K562 (cell line): ENCODE data around the gene PGS1. TPM values are rescaled to one million over a fixed set of nuclear protein-coding genes. Genes with fewer than 3 reads are reported as not detected.

Source experiments
- ATAC-seq: fragments of 200-7000 bp; cut with Tn5 transposase; 3 replicates; pipeline ENCODE4 v1.9.1; 2020; ENCODE audit warnings: moderate library complexity
- BruUV-seq: library from RNA; stranded (reverse); fragments of 400-500 nt; replicated peaks from 2 replicates; lab custom pipeline; 2021; lab: Mats Ljungman, UMichigan
- CTCF ChIA-PET: fragments of 300-600 bp; formaldehyde crosslinking; extraction: SDS; loops from one replicate; lab custom pipeline; 2021; ENCODE audit warnings: low intra/inter-chr PET ratio; lab: Yijun Ruan, JAX
- POLR2A ChIA-PET: fragments of 300-600, 350-650 bp; sonication (Branson Sonifier 250); formaldehyde crosslinking; extraction: SDS; loops from one replicate; lab custom pipeline; 2021; ENCODE audit warnings: antibody characterized with exemption, inconsistent platforms; lab: Yijun Ruan, JAX
- DNase-seq, 4 experiments: peaks; one replicate each; pipeline versions ENCODE4 v3.0.0 to v3.0.0-alpha.2; 2011 to 2018; ENCODE audit warnings: low spot score in 3 of 4, mixed read lengths in 3 of 4; ENCODE audit errors: extremely low read depth in 1 of 4
- FAIRE-seq: peaks from 2 replicates; lab custom pipeline; 2011; peaks lifted over from hg19 to GRCh38; lab: Jason Lieb, UNC
- H2AFZ ChIP-seq: 2 replicates; pipeline ENCODE4 v1.6.0; 2011; ENCODE audit warnings: low read depth, low read length, control low read depth, inconsistent platforms
- H3K27ac ChIP-seq: fragments of 200-600 bp; 3 replicates; pipeline ENCODE4 v1.8.0; 2011; ENCODE audit warnings: low read depth, mild to moderate bottlenecking, control low read depth, inconsistent platforms, low read length, moderate library complexity, mixed read lengths; ENCODE audit errors: extremely low read depth
- H3K27me3 ChIP-seq, 2 experiments: fragments of 300-600 bp in 1 of 2; 2 replicates in 1 of 2; 3 replicates in 1 of 2; pipeline versions ENCODE4 v1.6.0 to v1.8.0; 2011; ENCODE audit warnings: inconsistent platforms in 2 of 2, low read length in 2 of 2, mild to moderate bottlenecking in 1 of 2, mixed read lengths in 1 of 2, moderate library complexity in 1 of 2; ENCODE audit not compliant: control insufficient read depth in 2 of 2, insufficient read depth in 2 of 2
- H3K36me3 ChIP-seq: fragments of 300-600 bp; 3 replicates; pipeline ENCODE4 v1.8.0; 2011; ENCODE audit warnings: mild to moderate bottlenecking, low read length, inconsistent platforms; ENCODE audit not compliant: control insufficient read depth, insufficient read depth
- H3K4me1 ChIP-seq, 2 experiments: fragments of 200-600 bp in 1 of 2; replicated peaks in 1 of 2; 2 replicates in 1 of 2; 3 replicates in 1 of 2; pipeline versions ENCODE4 v1.5.1 to v1.8.0; 2011; ENCODE audit warnings: inconsistent platforms in 2 of 2, low read length in 2 of 2, mild to moderate bottlenecking in 1 of 2, mixed read lengths in 1 of 2, moderate library complexity in 1 of 2; ENCODE audit not compliant: control insufficient read depth in 2 of 2, insufficient read depth in 2 of 2
- H3K4me2 ChIP-seq: 2 replicates; pipeline ENCODE4 v1.6.1; 2011; ENCODE audit warnings: low read length, control low read depth, inconsistent platforms, mixed read lengths; ENCODE audit not compliant: insufficient read depth
- H3K4me3 ChIP-seq: fragments of 200-600 bp; sonication (generic), shearing (Covaris generic); 2 replicates; pipeline ENCODE4 v1.5.1; 2016; ENCODE audit warnings: control low read depth, inconsistent platforms
- H3K79me2 ChIP-seq: fragments of 200-600 bp; 3 replicates; pipeline ENCODE4 v1.8.0; 2011; ENCODE audit warnings: low read length, inconsistent platforms; ENCODE audit not compliant: control insufficient read depth, insufficient read depth
- H3K9ac ChIP-seq, 2 experiments: 2 replicates each; pipeline versions ENCODE4 v1.6.0 to v1.6.1; 2011; ENCODE audit warnings: low read depth in 2 of 2, low read length in 2 of 2, control low read depth in 1 of 2, inconsistent platforms in 1 of 2, mild to moderate bottlenecking in 1 of 2, mixed read lengths in 1 of 2; ENCODE audit not compliant: insufficient read depth in 1 of 2
- H3K9me1 ChIP-seq: one replicate; pipeline ENCODE4 v1.6.0; 2011; ENCODE audit warnings: inconsistent platforms, mild to moderate bottlenecking, low read length, moderate library complexity; ENCODE audit not compliant: control insufficient read depth, insufficient read depth
- H3K9me3 ChIP-seq: replicated peaks from 2 replicates; pipeline ENCODE4 v1.5.1; 2011; ENCODE audit warnings: low read depth, low read length, inconsistent platforms; ENCODE audit not compliant: control insufficient read depth, insufficient read depth
- H4K20me1 ChIP-seq: replicated peaks from 2 replicates; pipeline ENCODE4 v1.6.1; 2011; ENCODE audit warnings: low read length, inconsistent platforms, mixed read lengths; ENCODE audit not compliant: control insufficient read depth, insufficient read depth
- ARID1B ChIP-seq: fragments of 450-650 bp; IDR thresholded peaks from 2 replicates; pipeline ENCODE4 v1.6.1; 2016; ENCODE audit warnings: antibody characterized with exemption, mild to moderate bottlenecking, inconsistent platforms
- ATF7 ChIP-seq: fragments of 450-650 bp; IDR thresholded peaks from 2 replicates; pipeline ENCODE4 v1.7.1; 2014; ENCODE audit warnings: mild to moderate bottlenecking, moderate library complexity
- EP300 ChIP-seq: IDR thresholded peaks from 2 replicates; pipeline ENCODE4 v1.6.1; 2012; ENCODE audit warnings: low read length, improper control_type of control experiment
- FOXA3 ChIP-seq, 2 experiments: fragments of 450-650 bp in 1 of 2; sonication (generic) in 1 of 2; formaldehyde crosslinking; IDR thresholded peaks in 1 of 2; conservative IDR thresholded peaks in 1 of 2; 2 replicates each; pipeline versions ENCODE4 v1.4.0 to v1.8.0; 2020 to 2022; ENCODE audit warnings: mild to moderate bottlenecking in 2 of 2, missing genetic modification reagents in 1 of 2
- FOXK1 ChIP-seq: sonication (generic); formaldehyde crosslinking; IDR thresholded peaks from 2 replicates; pipeline ENCODE4 v1.8.0; 2022; ENCODE audit warnings: missing genetic modification reagents, mild to moderate bottlenecking, borderline replicate concordance
- JUND ChIP-seq, 2 experiments: IDR thresholded peaks; 2 replicates in 1 of 2; 3 replicates in 1 of 2; pipeline ENCODE4 v1.6.1; 2011; ENCODE audit warnings: borderline replicate concordance in 2 of 2, low read depth in 2 of 2, low read length in 2 of 2, improper control_type of control experiment in 1 of 2, missing biosample characterization in 1 of 2, missing genetic modification characterization in 1 of 2, missing genetic modification reagents in 1 of 2
- MTA2 ChIP-seq: fragments of 450-650 bp; IDR thresholded peaks from 2 replicates; pipeline ENCODE4 v1.6.1; 2016; ENCODE audit warnings: low read depth
- TCF7L2 ChIP-seq: fragments of 150-350 bp; IDR thresholded peaks from 2 replicates; pipeline ENCODE4 v1.6.1; 2016; ENCODE audit warnings: low read depth, mild to moderate bottlenecking, low read length, moderate library complexity
- ZKSCAN1 ChIP-seq: fragments of 150-350 bp; IDR thresholded peaks from 2 replicates; pipeline ENCODE4 v1.6.1; 2016; ENCODE audit warnings: low read depth, low read length
- WGBS: fragments of 100-300 bp; shearing (Covaris generic); methylation state at CpG from one replicate; pipeline ENCODE4 v1.1.6; 2016; ENCODE audit warnings: low coverage, mixed read lengths; ENCODE audit not compliant: insufficient coverage; ENCODE audit errors: missing lambda C conversion rate; 5-methylcytosine and 5-hydroxymethylcytosine counted together
- in situ Hi-C: fragments of 300-500 bp; cut with MboI; formaldehyde crosslinking; loops from 4 replicates; pipeline ENCODE4 v1.15.0; 2018; ENCODE audit warnings: inconsistent platforms, mixed read lengths
- intact Hi-C: fragments of 100-400 bp; cut with micrococcal nuclease; formaldehyde crosslinking; loops from 2 replicates; pipeline ENCODE4 v1.14.2; 2022
- polyA plus RNA-seq, 8 experiments: library from polyadenylated mRNA; depleted of rRNA in 4 of 8; stranded (reverse) in 5 of 8; unstranded in 3 of 8; fragments of >200 nt; fragmentation: Nextera tagmentation in 2 of 8; fragmentation: Illumina TruSeq in 1 of 8; extraction: Ambion mirVana in 2 of 8; extraction: Trizol in 1 of 8; gene quantifications; 2 replicates each; pipeline versions ENCODE4 v1.2.1 to v1.2.3, GENCODE V29; 2011 to 2014; ENCODE audit warnings: inconsistent platforms in 1 of 8, missing spikeins in 1 of 8
- total RNA-seq, 7 experiments: library from RNA; depleted of rRNA in 6 of 7; stranded (reverse); fragments of >200 nt in 6 of 7; fragmentation: Illumina TruSeq in 2 of 7; extraction: Trizol in 2 of 7; gene quantifications; 2 replicates each; pipeline versions ENCODE4 v1.2.1 to v1.2.3, GENCODE V29; 2011 to 2021; ENCODE audit warnings: low replicate concordance in 1 of 7
- TF ChIP-seq, protein P1 (sequence below): fragments of 200-800 bp; sonication (Bioruptor generic); IDR thresholded peaks from 2 replicates; pipeline ENCODE4 v1.6.1; 2017; ENCODE audit warnings: missing genetic modification characterization, missing compliant biosample characterization
- TF ChIP-seq, protein P2 (sequence below): sonication (generic); formaldehyde crosslinking; IDR thresholded peaks from 2 replicates; pipeline ENCODE4 v1.8.0; 2023; ENCODE audit warnings: mild to moderate bottlenecking, missing genetic modification reagents

The PGS1 gene
- total and polyA plus RNA-seq, 9 of the 15 experiments (the other 6 are each of a cell fraction or from before 2014, with no cell fraction given): 1.3 to 39.4 (median 22.3) TPM

DNA sequence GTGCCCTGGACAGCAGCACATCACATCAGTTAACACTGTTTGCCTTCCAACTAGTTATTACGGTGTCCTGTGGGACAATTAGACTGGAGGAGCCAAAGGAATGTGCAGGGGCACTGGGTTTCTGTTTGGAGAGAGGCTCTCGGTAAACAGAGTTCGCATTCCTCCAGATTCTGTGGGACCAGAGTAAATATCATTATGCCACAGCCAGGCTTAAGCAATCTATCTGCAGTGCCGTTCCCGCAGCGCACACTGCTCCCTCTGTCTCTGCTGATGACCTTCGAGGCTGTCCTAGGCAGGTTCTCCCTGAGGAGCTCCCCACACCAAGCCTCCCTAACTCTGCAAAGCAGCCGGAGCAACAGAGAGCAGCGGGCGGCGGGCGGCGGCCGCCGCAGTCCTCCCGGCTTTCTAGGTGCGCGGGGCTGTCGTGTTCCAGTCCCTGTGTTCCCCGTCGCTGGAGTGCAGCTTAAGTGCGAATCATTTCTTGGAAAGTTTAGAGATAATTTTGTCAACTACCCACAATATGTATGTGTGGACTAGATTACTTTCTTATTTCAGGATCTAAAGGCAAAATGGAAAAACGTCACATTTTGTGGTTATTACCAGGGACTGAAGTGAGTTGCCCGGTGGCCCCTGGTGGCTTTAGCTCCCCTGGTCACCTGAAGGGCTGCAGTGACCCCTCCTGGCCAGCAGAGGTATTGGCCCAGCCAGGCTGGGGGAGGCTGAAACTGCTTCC lies 43.3 kb downstream of the PGS1 start (continued):
- TF ChIP-seq, protein P1, sequence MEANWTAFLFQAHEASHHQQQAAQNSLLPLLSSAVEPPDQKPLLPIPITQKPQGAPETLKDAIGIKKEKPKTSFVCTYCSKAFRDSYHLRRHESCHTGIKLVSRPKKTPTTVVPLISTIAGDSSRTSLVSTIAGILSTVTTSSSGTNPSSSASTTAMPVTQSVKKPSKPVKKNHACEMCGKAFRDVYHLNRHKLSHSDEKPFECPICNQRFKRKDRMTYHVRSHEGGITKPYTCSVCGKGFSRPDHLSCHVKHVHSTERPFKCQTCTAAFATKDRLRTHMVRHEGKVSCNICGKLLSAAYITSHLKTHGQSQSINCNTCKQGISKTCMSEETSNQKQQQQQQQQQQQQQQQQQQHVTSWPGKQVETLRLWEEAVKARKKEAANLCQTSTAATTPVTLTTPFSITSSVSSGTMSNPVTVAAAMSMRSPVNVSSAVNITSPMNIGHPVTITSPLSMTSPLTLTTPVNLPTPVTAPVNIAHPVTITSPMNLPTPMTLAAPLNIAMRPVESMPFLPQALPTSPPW (CRISPR knock-in tag): peak; percentile 33; the same call in 1 of the 2 replicates
- TF ChIP-seq MTA2 (no peak), ARID1B (peak; percentile 27; the same call in 1 of the 2 replicates), JUND (IDR thresholded peaks at IDR 0.05; ENCODE audit: borderline replicate concordance, low read depth, low read length) (peak; percentile 38; the same call in 1 of the 2 replicates), JUND (tag; IDR thresholded peaks at IDR 0.05; ENCODE audit: borderline replicate concordance, low read depth, low read length) (no peak), EP300 (0 out of 2 replicates have a peak, but pooled peaks have one; percentile 21)
- TF ChIP-seq, all 486 proteins: peak for 51

DNA sequence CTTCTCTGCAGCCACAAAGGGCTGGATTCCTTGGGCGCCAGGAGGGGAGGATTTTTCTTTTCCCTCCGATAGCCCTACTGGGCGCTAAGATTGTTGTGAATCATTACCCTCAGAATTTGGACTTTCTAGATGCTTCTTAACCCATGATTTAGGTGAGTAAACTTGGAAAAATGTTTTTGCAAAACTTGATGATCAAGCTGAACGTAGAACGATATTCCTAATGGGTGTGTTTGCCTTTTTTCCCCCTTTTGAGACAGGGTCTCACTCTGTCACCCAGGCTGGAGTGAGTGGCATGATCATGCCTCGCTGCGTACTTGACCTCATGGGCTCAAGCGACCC lies 43.8 kb downstream of the PGS1 start:
- Histone ChIP-seq H3K9ac (no peak overlapping the region), H3K9me1 (no peaks in the 10 kb centered on the region), H3K9me3 (no peaks in the 10 kb centered on the region), H2AFZ (no peak overlapping the region), H3K79me2 (no peaks in the 10 kb centered on the region), H3K4me1 (peaks cover 9 to 27% of the 10 kb centered on the region in 2 experiments), H3K36me3 (peaks cover 82% of the 10 kb centered on the region), H3K4me2 (no peak overlapping the region), H3K27me3 (no peaks in the 10 kb centered on the region), H4K20me1 (no peaks in the 10 kb centered on the region), H3K4me3 (no peak overlapping the region), H3K27ac (no peak overlapping the region)
- no peak for DNase-seq
- no TSS peak for BruUV-seq
- CTCF ChIA-PET: interaction anchor here (0.9 to 2.3 kb wide), 6 partner anchors 62 to 403 kb away, joined by 3 to 37 read pairs (median 9); partner anchors contain the start of gene SOCS3
- ATAC-seq: no peak
- 64% methylated on average over 8 of the region's 8 CpGs for WGBS
- intact Hi-C loops (loop anchor here (1.0 to 2.0 kb wide), 3 partner anchors 62 to 169 kb away; partner anchors contain the start of gene SOCS3), in situ Hi-C loops (no loop called here)
- POLR2A ChIA-PET: interaction anchor here (0.7 to 1.6 kb wide), 7 partner anchors 10 to 545 kb away, joined by 3 to 6 read pairs (median 4); no protein-coding TSS in a partner anchor
- FAIRE-seq: no peak
- TF ChIP-seq, protein P2, sequence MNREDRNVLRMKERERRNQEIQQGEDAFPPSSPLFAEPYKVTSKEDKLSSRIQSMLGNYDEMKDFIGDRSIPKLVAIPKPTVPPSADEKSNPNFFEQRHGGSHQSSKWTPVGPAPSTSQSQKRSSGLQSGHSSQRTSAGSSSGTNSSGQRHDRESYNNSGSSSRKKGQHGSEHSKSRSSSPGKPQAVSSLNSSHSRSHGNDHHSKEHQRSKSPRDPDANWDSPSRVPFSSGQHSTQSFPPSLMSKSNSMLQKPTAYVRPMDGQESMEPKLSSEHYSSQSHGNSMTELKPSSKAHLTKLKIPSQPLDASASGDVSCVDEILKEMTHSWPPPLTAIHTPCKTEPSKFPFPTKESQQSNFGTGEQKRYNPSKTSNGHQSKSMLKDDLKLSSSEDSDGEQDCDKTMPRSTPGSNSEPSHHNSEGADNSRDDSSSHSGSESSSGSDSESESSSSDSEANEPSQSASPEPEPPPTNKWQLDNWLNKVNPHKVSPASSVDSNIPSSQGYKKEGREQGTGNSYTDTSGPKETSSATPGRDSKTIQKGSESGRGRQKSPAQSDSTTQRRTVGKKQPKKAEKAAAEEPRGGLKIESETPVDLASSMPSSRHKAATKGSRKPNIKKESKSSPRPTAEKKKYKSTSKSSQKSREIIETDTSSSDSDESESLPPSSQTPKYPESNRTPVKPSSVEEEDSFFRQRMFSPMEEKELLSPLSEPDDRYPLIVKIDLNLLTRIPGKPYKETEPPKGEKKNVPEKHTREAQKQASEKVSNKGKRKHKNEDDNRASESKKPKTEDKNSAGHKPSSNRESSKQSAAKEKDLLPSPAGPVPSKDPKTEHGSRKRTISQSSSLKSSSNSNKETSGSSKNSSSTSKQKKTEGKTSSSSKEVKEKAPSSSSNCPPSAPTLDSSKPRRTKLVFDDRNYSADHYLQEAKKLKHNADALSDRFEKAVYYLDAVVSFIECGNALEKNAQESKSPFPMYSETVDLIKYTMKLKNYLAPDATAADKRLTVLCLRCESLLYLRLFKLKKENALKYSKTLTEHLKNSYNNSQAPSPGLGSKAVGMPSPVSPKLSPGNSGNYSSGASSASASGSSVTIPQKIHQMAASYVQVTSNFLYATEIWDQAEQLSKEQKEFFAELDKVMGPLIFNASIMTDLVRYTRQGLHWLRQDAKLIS: no peak
- TF ChIP-seq ZKSCAN1 (peak; percentile 34; the same call in 1 of the 2 replicates), TCF7L2 (0 out of 2 replicates have a peak, but pooled peaks have one; percentile 13), FOXK1 (CRISPR knock-in tag) (peak; percentile 81; the same call in 1 of the 2 replicates), FOXA3 (CRISPR knock-in tag; conservative IDR thresholded peaks at IDR 0.05 in 1 of 2, IDR thresholded peaks at IDR 0.05 in 1 of 2) (0 out of 4 replicates have a peak, but pooled peaks of 1 of the 2 experiments have one; percentile 1), ATF7 (0 out of 2 replicates have a peak, but pooled peaks have one; percentile 4)
